GM12878 (cell line): Measurements from ENCODE around the gene LRRC15. TPM values are rescaled to one million over a fixed set of nuclear protein-coding genes. Genes with fewer than 3 reads are reported as not detected.

ENCODE experiments used
- ATAC-seq: fragments of 200-7000 bp; cut with Tn5 transposase; 3 replicates; pipeline ENCODE4 v1.9.1; 2020; ENCODE audit warnings: mild to moderate bottlenecking, moderate library complexity
- BruUV-seq: library from RNA; stranded (reverse); fragments of 400-500 nt; replicated peaks from 2 replicates; lab custom pipeline; 2021; lab: Mats Ljungman, UMichigan
- CTCF ChIA-PET: fragments of 300-600 bp; sonication (Branson Sonifier 250); formaldehyde crosslinking; extraction: SDS; loops from one replicate; lab custom pipeline; 2021; ENCODE audit warnings: inconsistent platforms; lab: Yijun Ruan, JAX
- POLR2A ChIA-PET: fragments of 350-600 bp; formaldehyde crosslinking; extraction: SDS; loops from one replicate; lab custom pipeline; 2021; ENCODE audit warnings: inconsistent platforms; lab: Charles Lee
- RAD21 ChIA-PET: fragments of 300-600 bp; sonication (Branson Sonifier 250); formaldehyde crosslinking; loops from one replicate; lab custom pipeline; 2023; ENCODE audit warnings: antibody characterized with exemption; ENCODE audit not compliant: unreplicated experiment; lab: Charles Lee
- SMC1A ChIA-PET: fragments of 300-600 bp; sonication (Branson Sonifier 250); formaldehyde crosslinking; loops from one replicate; lab custom pipeline; 2023; ENCODE audit not compliant: unreplicated experiment, uncharacterized antibody; lab: Charles Lee
- DNase-seq: peaks from one replicate; pipeline ENCODE4 v3.0.0-alpha.2; 2011; ENCODE audit warnings: low read depth, low spot score
- FAIRE-seq: peaks from 3 replicates; lab custom pipeline; 2011; peaks lifted over from hg19 to GRCh38; lab: Jason Lieb, UNC
- H2AFZ ChIP-seq: 2 replicates; pipeline ENCODE4 v1.6.0; 2011; ENCODE audit warnings: low read depth, low read length, control low read depth; ENCODE audit not compliant: control insufficient read depth
- H3K27ac ChIP-seq: 2 replicates; pipeline ENCODE4 v1.5.1; 2011; ENCODE audit warnings: control low read depth; ENCODE audit not compliant: control insufficient read depth, insufficient read depth
- H3K27me3 ChIP-seq, 2 experiments: replicated peaks in 1 of 2; 2 replicates each; pipeline versions ENCODE4 v1.6.0 to v1.6.1; 2011; ENCODE audit warnings: low read length in 1 of 2; ENCODE audit not compliant: control insufficient read depth in 2 of 2, insufficient read depth in 2 of 2
- H3K36me3 ChIP-seq, 2 experiments: 2 replicates each; pipeline ENCODE4 v1.5.1; 2011; ENCODE audit warnings: low read length in 1 of 2; ENCODE audit not compliant: control insufficient read depth in 2 of 2, insufficient read depth in 2 of 2
- H3K4me1 ChIP-seq: 2 replicates; pipeline ENCODE4 v1.6.1; 2011; ENCODE audit warnings: mild to moderate bottlenecking, low read length, moderate library complexity, mixed read lengths; ENCODE audit not compliant: control insufficient read depth, insufficient read depth
- H3K4me2 ChIP-seq: 2 replicates; pipeline ENCODE4 v1.6.0; 2011; ENCODE audit warnings: control low read depth; ENCODE audit not compliant: control insufficient read depth, insufficient read depth
- H3K4me3 ChIP-seq: fragments of 200-600 bp; sonication (generic); 2 replicates; pipeline ENCODE4 v1.5.1; 2016
- H3K79me2 ChIP-seq: 2 replicates; pipeline ENCODE4 v1.6.0; 2011; ENCODE audit warnings: low read length; ENCODE audit not compliant: control insufficient read depth, insufficient read depth
- H3K9ac ChIP-seq: 2 replicates; pipeline ENCODE4 v1.8.0; 2011; ENCODE audit warnings: low read length, control low read depth, mixed read lengths; ENCODE audit not compliant: control insufficient read depth, insufficient read depth
- H3K9me3 ChIP-seq: replicated peaks from 3 replicates; pipeline ENCODE4 v1.5.1; 2011; ENCODE audit warnings: mild to moderate bottlenecking, low read length; ENCODE audit not compliant: control insufficient read depth, insufficient read depth
- H4K20me1 ChIP-seq: 2 replicates; pipeline ENCODE4 v1.6.0; 2011; ENCODE audit not compliant: control insufficient read depth, insufficient read depth
- BHLHE40 ChIP-seq, 2 experiments: fragments of 450-650 bp in 1 of 2; IDR thresholded peaks; 2 replicates each; pipeline ENCODE4 v1.6.1; 2011 to 2017; ENCODE audit warnings: low read depth in 2 of 2, borderline replicate concordance in 1 of 2, improper control_type of control experiment in 1 of 2, low read length in 1 of 2, mild to moderate bottlenecking in 1 of 2
- BMI1 ChIP-seq: fragments of 450-650 bp; IDR thresholded peaks from 2 replicates; pipeline ENCODE4 v1.6.1; 2016; ENCODE audit warnings: mild to moderate bottlenecking, moderate library complexity, borderline replicate concordance
- CREB1 ChIP-seq: IDR thresholded peaks from 2 replicates; pipeline ENCODE4 v1.6.1; 2012; ENCODE audit warnings: low read depth, mild to moderate bottlenecking, inconsistent platforms
- IKZF2 ChIP-seq, 2 experiments: fragments of 450-650 bp; IDR thresholded peaks; 2 replicates each; pipeline ENCODE4 v1.6.1; 2017; ENCODE audit warnings: mild to moderate bottlenecking in 2 of 2, moderate library complexity in 2 of 2
- MYB ChIP-seq: fragments of 150-350 bp; IDR thresholded peaks from 2 replicates; pipeline ENCODE4 v1.6.1; 2014; ENCODE audit warnings: mild to moderate bottlenecking, low read depth, low read length, borderline replicate concordance
- NRF1 ChIP-seq: conservative IDR thresholded peaks from 2 replicates; pipeline ENCODE4 v1.6.1; 2011; ENCODE audit warnings: mild to moderate bottlenecking, low read depth, low read length, improper control_type of control experiment
- PAX8 ChIP-seq: fragments of 450-650 bp; IDR thresholded peaks from 2 replicates; pipeline ENCODE4 v1.6.1; 2017; ENCODE audit warnings: mild to moderate bottlenecking, moderate library complexity
- RB1 ChIP-seq: fragments of 450-650 bp; formaldehyde crosslinking; IDR thresholded peaks from 2 replicates; pipeline ENCODE4 v1.6.1; 2017; ENCODE audit warnings: mild to moderate bottlenecking, borderline replicate concordance
- RBBP5 ChIP-seq: fragments of 200-600 bp; sonication (generic); conservative IDR thresholded peaks from 2 replicates; pipeline ENCODE4 v1.6.1; 2016
- RUNX3 ChIP-seq: IDR thresholded peaks from 2 replicates; pipeline ENCODE4 v1.6.1; 2012; ENCODE audit warnings: low read length, inconsistent platforms
- SIX5 ChIP-seq: IDR thresholded peaks from 2 replicates; pipeline ENCODE4 v1.6.1; 2011; ENCODE audit warnings: mild to moderate bottlenecking, low read depth, low read length, moderate library complexity; ENCODE audit not compliant: severe bottlenecking
- SMAD5 ChIP-seq: IDR thresholded peaks from 2 replicates; pipeline ENCODE4 v1.6.1; 2016; ENCODE audit warnings: antibody characterized with exemption, low read depth
- SPI1 ChIP-seq: IDR thresholded peaks from 2 replicates; pipeline ENCODE4 v1.6.1; 2011; ENCODE audit warnings: low read depth, mild to moderate bottlenecking, low read length, moderate library complexity, borderline replicate concordance; ENCODE audit not compliant: insufficient read depth
- ZNF622 ChIP-seq: fragments of 450-650 bp; IDR thresholded peaks from 2 replicates; pipeline ENCODE4 v1.6.1; 2017; ENCODE audit warnings: mild to moderate bottlenecking, inconsistent platforms
- WGBS: methylation state at CpG from one replicate; pipeline ENCODE4 v1.1.6; 2016; ENCODE audit warnings: low lambda C conversion rate; ENCODE audit not compliant: insufficient replicate concordance, insufficient coverage; ENCODE audit errors: missing lambda C conversion rate; 5-methylcytosine and 5-hydroxymethylcytosine counted together
- in situ Hi-C: fragments of 300-500 bp; cut with MboI; formaldehyde crosslinking; loops from 9 replicates; pipeline ENCODE4 v1.14.3; 2018; ENCODE audit warnings: mixed read lengths
- intact Hi-C: fragments of 100-400 bp; cut with micrococcal nuclease; formaldehyde crosslinking; loops from one replicate; pipeline ENCODE4 v1.14.2; 2022; ENCODE audit not compliant: unreplicated experiment
- polyA plus RNA-seq, 11 experiments: library from polyadenylated mRNA; depleted of rRNA in 4 of 11; unstranded in 6 of 11; stranded (reverse) in 5 of 11; fragments of >200 nt; fragmentation: Nextera tagmentation in 4 of 11; fragmentation: Illumina TruSeq in 1 of 11; extraction: Ambion mirVana in 4 of 11; extraction: Trizol in 1 of 11; gene quantifications; 1 replicate in 1 of 11; 2 replicates in 10 of 11; pipeline versions ENCODE4 v1.2.1 to v1.2.3, GENCODE V29; 2011 to 2016; ENCODE audit warnings: inconsistent platforms in 2 of 11, missing spikeins in 2 of 11, low read depth in 1 of 11
- total RNA-seq, 4 experiments: library from RNA; depleted of rRNA in 3 of 4; stranded (reverse); fragments of >200 nt in 3 of 4; fragmentation: Illumina TruSeq in 1 of 4; extraction: Trizol in 1 of 4; gene quantifications; 2 replicates each; pipeline versions ENCODE4 v1.2.1 to v1.2.3, GENCODE V29; 2013 to 2021

LRRC15 gene
- total and polyA plus RNA-seq, 10 of the 15 experiments (the other 5 are each of a cell fraction or from before 2014, with no cell fraction given): not detected

DNA sequence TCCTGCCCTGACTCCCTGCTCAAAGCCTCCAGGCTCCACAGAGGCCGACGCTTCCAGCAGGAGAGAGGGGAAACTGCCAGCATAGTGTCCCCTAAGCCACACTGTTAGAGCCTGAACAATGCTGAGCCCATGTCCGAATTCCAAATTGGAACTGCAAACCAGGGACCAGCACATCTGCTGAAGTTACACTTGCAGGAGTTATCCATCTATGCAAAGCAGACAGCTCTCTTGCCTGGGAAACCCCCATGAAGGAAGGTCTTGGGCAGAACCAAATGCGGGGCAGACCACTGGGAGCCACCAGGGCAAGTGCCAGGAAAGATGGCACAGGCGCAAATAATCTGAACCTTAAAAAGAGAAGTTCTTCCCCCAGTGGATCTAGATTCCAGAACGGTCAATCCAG, 625 bp downstream of the LRRC15 start:
- in situ Hi-C loops: no loop called here
- Histone ChIP-seq H3K36me3 (no peaks in the 10 kb centered on the region), H3K4me3 (no peak overlapping the region), H3K27ac (no peak overlapping the region), H4K20me1 (no peaks in the 10 kb centered on the region), H3K27me3 (peaks cover 8 to 13% of the 10 kb centered on the region in 2 experiments; a peak in 3 of 4 replicates), H3K9ac (no peak overlapping the region), H3K79me2 (no peaks in the 10 kb centered on the region), H3K4me2 (no peak overlapping the region), H3K4me1 (no peaks in the 10 kb centered on the region), H2AFZ (no peak overlapping the region), H3K9me3 (no peaks in the 10 kb centered on the region)
- RAD21 ChIA-PET: no interaction called here
- CTCF ChIA-PET: interaction anchor here (0.7 to 1.5 kb wide), 2 partner anchors 25 to 40 kb away, joined by 3 to 6 read pairs; no protein-coding TSS in a partner anchor
- no TSS peak for BruUV-seq
- 35% methylated on average over 6 of the region's 6 CpGs for WGBS
- no peak for ATAC-seq
- POLR2A ChIA-PET: no interaction called here
- FAIRE-seq: no peak
- intact Hi-C loops: no loop called here
- SMC1A ChIA-PET: no interaction called here
- TF ChIP-seq MYB (no peak), IKZF2 (IDR thresholded peaks at IDR 0.05) (no peak), RUNX3 (no peak), ZNF622 (no peak), SPI1 (no peak), SMAD5 (no peak), BHLHE40 (IDR thresholded peaks at IDR 0.05; ENCODE audit: borderline replicate concordance in 1 of 2, low read depth in 2 of 2, low read length in 1 of 2) (no peak), RBBP5 (no peak), NRF1 (no peak), BMI1 (no peak), PAX8 (no peak), SIX5 (no peak), CREB1 (no peak), RB1 (no peak)
- TF ChIP-seq, all 136 proteins: peak for 0
- DNase-seq: no peak
